Testis (tissue), 3 donors: Measurements from ENCODE around the gene ADAMTSL5. TPM values are rescaled to one million over a fixed set of nuclear protein-coding genes. Genes with fewer than 3 reads are reported as not detected.

Source experiments
- DNase-seq: peaks from one replicate; pipeline ENCODE4 v3.0.0-alpha.2; 2019
- H3K27ac ChIP-seq, 2 donors: fragments of 200-600 bp; sonication (generic); one replicate each; pipeline ENCODE4 v1.5.1; 2019
- H3K27me3 ChIP-seq: fragments of 200-600 bp; sonication (generic); one replicate; pipeline ENCODE4 v1.5.1; 2019
- H3K36me3 ChIP-seq: fragments of 200-600 bp; sonication (generic); one replicate; pipeline ENCODE4 v1.5.1; 2017; ENCODE audit warnings: low read depth; ENCODE audit errors: missing control alignments
- H3K4me1 ChIP-seq: fragments of 200-600 bp; sonication (generic); one replicate; pipeline ENCODE4 v1.5.1; 2019
- H3K4me3 ChIP-seq, 2 donors: fragments of 200-600 bp; sonication (generic); one replicate each; pipeline ENCODE4 v1.5.1; 2017 to 2019
- H3K9me3 ChIP-seq: fragments of 200-600 bp; sonication (generic); one replicate; pipeline ENCODE4 v1.5.1; 2017
- CTCF ChIP-seq, 3 experiments: fragments of 450-650 bp in 2 of 3; fragments of 200-600 bp in 1 of 3; sonication (generic) in 1 of 3; IDR thresholded peaks; one replicate each; pipeline ENCODE4 v1.5.1; 2016 to 2019; ENCODE audit warnings: antibody characterized with exemption in 3 of 3, mild to moderate bottlenecking in 2 of 3, moderate library complexity in 1 of 3
- POLR2A ChIP-seq: fragments of 450-650 bp; IDR thresholded peaks from one replicate; pipeline ENCODE4 v1.6.1; 2017; ENCODE audit warnings: antibody characterized with exemption, mild to moderate bottlenecking, moderate library complexity
- WGBS, 2 donors: methylation state at CpG; one replicate each; pipeline ENCODE4 v1.1.5; 2018; 5-methylcytosine and 5-hydroxymethylcytosine counted together
- intact Hi-C: fragments of 100-400 bp; cut with DNase I; formaldehyde crosslinking; loops from one replicate; pipeline ENCODE4 v1.15.1; 2023; ENCODE audit warnings: low total_unique reads
- polyA plus RNA-seq: library from polyadenylated mRNA; stranded (reverse); fragments of 350-450 nt; fragmentation: Illumina TruSeq; extraction: RNeasy Lipid Tissue Mini Kit (QIAGEN cat#74804); gene quantifications from one replicate; pipeline ENCODE4 v1.2.3, GENCODE V29; 2014; ENCODE audit warnings: low read depth, low replicate concordance; ENCODE audit not compliant: insufficient read depth
- total RNA-seq, 2 donors: library from RNA; depleted of rRNA; stranded (reverse); fragments of >200 nt; gene quantifications; one replicate each; pipeline ENCODE4 v1.2.3, GENCODE V29; 2016

ADAMTSL5 gene
- total and polyA plus RNA-seq, 3 donors from 2014 or later: 7.2 to 17.9 (median 10.7) TPM

- H3K4me1 ChIP-seq: peaks cover 3% of the 10 kb centered on the region
- no peaks in the 10 kb centered on the region for H3K36me3 ChIP-seq
- no peak overlapping the region for H3K27ac ChIP-seq
- 94% methylated on average over 42 to 52 of the region's 56 CpGs for WGBS, 2 donors
- no peaks in the 10 kb centered on the region for H3K27me3 ChIP-seq
- no peaks in the 10 kb centered on the region for H3K9me3 ChIP-seq
- intact Hi-C loops: no loop called here
- H3K4me3 ChIP-seq: no peak overlapping the region
- TF ChIP-seq CTCF (IDR thresholded peaks at IDR 0.05): no peak
- TF ChIP-seq POLR2A: no peak
- DNase-seq: no peak
Observed at GRCh38 chr19:1486720-1487575, 25.9 kb downstream of the ADAMTSL5 start.

- Histone ChIP-seq H3K4me1 (peaks cover 5% of the 10 kb centered on the region), H3K27me3 (no peaks in the 10 kb centered on the region), H3K4me3 (no peak overlapping the region), H3K36me3 (no peaks in the 10 kb centered on the region), H3K9me3 (no peaks in the 10 kb centered on the region), H3K27ac (no peak overlapping the region)
- intact Hi-C loops: no loop called here
- TF ChIP-seq CTCF (IDR thresholded peaks at IDR 0.05): no peak
- TF ChIP-seq POLR2A: no peak
- 75 to 80% methylated on average over 11 to 23 of the region's 23 CpGs for WGBS, 2 donors
- no peak for DNase-seq
Observed at GRCh38 chr19:1483979-1484428, 28.8 kb downstream of the ADAMTSL5 start.

- H3K4me1 ChIP-seq: peaks cover 8% of the 10 kb centered on the region
- H3K36me3 ChIP-seq: no peaks in the 10 kb centered on the region
- no peak for DNase-seq
- no peaks in the 10 kb centered on the region for H3K9me3 ChIP-seq
- WGBS, 2 donors: 50 to 80% methylated on average over 4 to 67 of the region's 77 CpGs
- no peak overlapping the region for H3K4me3 ChIP-seq
- TF ChIP-seq POLR2A (no peak), CTCF (IDR thresholded peaks at IDR 0.05) (no peak)
- H3K27ac ChIP-seq: no peak overlapping the region
- no peaks in the 10 kb centered on the region for H3K27me3 ChIP-seq
- intact Hi-C loops: no loop called here
Observed at GRCh38 chr19:1483131-1483978, 29.5 kb downstream of the ADAMTSL5 start.

GRCh38 chr19:1482361-1483130 lies 30.3 kb downstream of the ADAMTSL5 start:
- 78 to 82% methylated on average over 25 to 37 of the region's 37 CpGs for WGBS, 2 donors
- H3K4me3 ChIP-seq: no peak overlapping the region
- peaks cover 14% of the 10 kb centered on the region for H3K4me1 ChIP-seq
- no peaks in the 10 kb centered on the region for H3K36me3 ChIP-seq
- intact Hi-C loops: no loop called here
- no peaks in the 10 kb centered on the region for H3K27me3 ChIP-seq
- no peak overlapping the region for H3K27ac ChIP-seq
- no peak for DNase-seq
- no peaks in the 10 kb centered on the region for H3K9me3 ChIP-seq
- TF ChIP-seq POLR2A: no peak
- TF ChIP-seq CTCF (IDR thresholded peaks at IDR 0.05): no peak
